Mucosa of rectum (tissue), 2 donors: ENCODE results near the gene DLAT.

Source experiments
- H3K27ac ChIP-seq, 2 donors: one replicate each; pipeline ENCODE4 v1.7.0; 2013; ENCODE audit warnings: inconsistent platforms in 2 of 2, low read depth in 2 of 2, low read length in 2 of 2
- H3K27me3 ChIP-seq, 2 donors: one replicate each; pipeline ENCODE4 v1.7.0; 2013; ENCODE audit warnings: low read length in 2 of 2; ENCODE audit not compliant: control insufficient read depth in 2 of 2, insufficient read depth in 2 of 2
- H3K36me3 ChIP-seq, 2 donors: one replicate each; pipeline ENCODE4 v1.7.0; 2013; ENCODE audit warnings: low read length in 2 of 2; ENCODE audit not compliant: control insufficient read depth in 2 of 2, insufficient read depth in 2 of 2
- H3K4me1 ChIP-seq, 2 donors: one replicate each; pipeline ENCODE4 v1.7.0; 2013; ENCODE audit warnings: low read length in 2 of 2, mild to moderate bottlenecking in 1 of 2; ENCODE audit not compliant: control insufficient read depth in 2 of 2, insufficient read depth in 2 of 2
- H3K4me3 ChIP-seq, 2 donors: one replicate each; pipeline ENCODE4 v1.7.0; 2013; ENCODE audit warnings: low read length in 2 of 2
- H3K9ac ChIP-seq, 2 donors: one replicate each; pipeline ENCODE4 v1.7.0; 2013; ENCODE audit warnings: low read length in 2 of 2, low read depth in 1 of 2, mild to moderate bottlenecking in 1 of 2
- H3K9me3 ChIP-seq, 2 donors: one replicate each; pipeline ENCODE4 v1.7.0; 2013; ENCODE audit warnings: low read length in 2 of 2; ENCODE audit not compliant: control insufficient read depth in 2 of 2
- donor health status: healthy.
- donor health status: Normal muscosa, but diverticular disease.

Gene DLAT

DNA sequence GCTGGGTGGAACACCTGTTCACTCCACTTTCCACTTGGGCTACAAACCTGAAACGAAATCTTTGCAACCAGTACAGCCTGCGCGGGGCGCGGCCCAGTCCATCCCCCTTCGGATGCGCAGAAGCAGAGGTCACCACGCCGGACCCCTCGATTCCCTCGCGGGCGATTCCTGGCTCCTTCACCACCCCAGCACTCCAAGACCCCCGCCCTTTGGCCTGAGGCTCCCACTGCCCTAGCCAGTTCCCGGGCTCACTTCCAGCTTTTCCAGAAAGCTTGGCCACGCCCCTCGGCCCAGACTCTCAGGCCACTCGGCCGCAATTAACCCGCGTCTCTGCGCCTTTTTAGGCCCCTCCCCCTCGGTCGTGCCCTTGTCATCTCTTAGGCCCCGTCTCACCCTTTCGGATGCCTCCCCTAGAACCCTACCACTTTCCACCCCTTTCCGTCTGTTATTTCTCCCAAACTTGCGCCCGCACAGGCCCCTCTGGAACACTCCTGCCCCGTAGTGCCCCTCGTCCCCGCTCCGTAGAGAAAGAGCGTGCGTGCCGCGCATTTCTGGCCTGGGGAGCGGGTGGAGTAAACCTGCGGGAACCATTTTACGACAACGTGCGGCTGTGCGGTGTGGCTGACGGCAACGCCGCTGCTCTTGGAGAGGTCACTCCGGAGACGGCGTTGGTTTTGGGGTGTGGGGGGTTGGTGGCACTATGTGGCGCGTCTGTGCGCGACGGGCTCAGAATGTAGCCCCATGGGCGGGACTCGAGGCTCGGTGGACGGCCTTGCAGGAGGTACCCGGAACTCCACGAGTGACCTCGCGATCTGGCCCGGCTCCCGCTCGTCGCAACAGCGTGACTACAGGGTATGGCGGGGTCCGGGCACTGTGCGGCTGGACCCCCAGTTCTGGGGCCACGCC lies at the start of gene DLAT:
Gene DLAT (plus strand): TSS at position 636 of the 906 bp plus-strand sequence. CDS start 65 bp downstream, at position 701.
- H3K27ac ChIP-seq: peak within 1 kb of the TSS; percentile 93 to 96
- peak within 1 kb of the TSS; percentile 85 to 96 for H3K9ac ChIP-seq
- peaks cover 20 to 27% of the 10 kb centered on the region in 2 donors for H3K36me3 ChIP-seq
- peaks cover 4 to 8% of the 10 kb centered on the region in 2 donors for H3K4me1 ChIP-seq
- H3K4me3 ChIP-seq: peak within 1 kb of the TSS; percentile 88 to 97
- H3K27me3 ChIP-seq: no peaks in the 10 kb centered on the region
- no peaks in the 10 kb centered on the region for H3K9me3 ChIP-seq

DNA sequence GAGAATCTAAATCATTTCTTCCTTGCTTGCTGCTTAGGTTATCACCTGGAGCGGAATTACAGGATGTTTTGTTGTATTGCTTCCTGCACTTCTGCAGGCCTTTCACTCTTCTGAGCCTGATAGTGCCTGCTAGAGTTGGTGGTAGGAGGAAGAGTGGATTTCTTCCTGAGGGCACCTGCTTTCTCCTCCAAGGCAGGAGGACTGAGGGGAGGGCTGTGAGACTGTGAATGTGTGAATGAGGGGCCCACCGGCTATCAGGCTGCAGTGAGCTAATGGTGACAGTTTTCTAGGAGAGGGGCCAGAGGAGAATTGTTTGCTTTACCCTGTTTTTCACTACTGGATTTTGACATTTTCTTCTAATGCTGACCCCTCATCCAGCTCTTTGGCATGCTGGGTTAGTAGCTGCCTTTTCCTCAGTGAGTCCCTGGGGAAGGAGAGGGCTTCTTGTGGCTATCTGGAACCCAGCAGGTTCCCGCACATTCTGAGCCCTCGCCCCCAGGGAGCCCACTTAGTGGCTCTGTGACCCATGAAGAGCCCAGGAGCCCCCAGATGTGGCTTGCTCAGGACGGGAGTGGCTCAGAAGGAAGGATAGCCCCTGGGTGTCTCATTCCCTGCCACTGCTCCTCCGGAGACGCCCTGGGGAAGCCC lies 49.0 kb upstream of the DLAT start:
- Histone ChIP-seq H3K36me3 (no peaks in the 10 kb centered on the region), H3K27me3 (peaks cover 0 to 5% of the 10 kb centered on the region in 2 donors), H3K4me1 (peaks cover 7 to 17% of the 10 kb centered on the region in 2 donors), H3K4me3 (no peak overlapping the region), H3K9ac (no peak overlapping the region), H3K27ac (peak overlapping the region in 1 of 2 donors; percentile 38), H3K9me3 (no peaks in the 10 kb centered on the region)

DNA sequence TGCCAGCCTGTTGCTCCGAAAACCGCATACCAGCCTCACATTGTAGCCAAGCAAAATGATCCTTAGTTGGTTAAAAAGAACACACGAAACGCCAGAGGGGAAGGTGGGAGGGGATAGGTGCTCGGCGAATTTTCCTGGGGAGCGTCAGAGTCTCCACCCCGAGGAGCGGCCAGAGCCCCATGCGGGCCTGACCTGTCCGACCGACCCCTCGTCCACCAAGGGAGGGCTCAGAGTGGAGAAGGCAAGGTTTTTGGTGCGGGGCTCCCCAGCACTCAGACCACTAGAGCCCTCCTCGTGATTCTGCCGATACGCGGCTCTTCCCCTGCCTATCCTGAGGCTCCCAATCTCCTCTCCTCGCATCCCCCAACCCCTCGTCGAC lies 48.5 kb upstream of the DLAT start:
- H3K4me1 ChIP-seq: peaks cover 7 to 17% of the 10 kb centered on the region in 2 donors
- no peaks in the 10 kb centered on the region for H3K9me3 ChIP-seq
- H3K27ac ChIP-seq: peak overlapping the region in 1 of 2 donors; percentile 38
- no peak overlapping the region for H3K9ac ChIP-seq
- H3K36me3 ChIP-seq: no peaks in the 10 kb centered on the region
- peak overlapping the region in 1 of 2 donors; percentile 45 for H3K4me3 ChIP-seq
- H3K27me3 ChIP-seq: peaks cover 0 to 5% of the 10 kb centered on the region in 2 donors

DNA sequence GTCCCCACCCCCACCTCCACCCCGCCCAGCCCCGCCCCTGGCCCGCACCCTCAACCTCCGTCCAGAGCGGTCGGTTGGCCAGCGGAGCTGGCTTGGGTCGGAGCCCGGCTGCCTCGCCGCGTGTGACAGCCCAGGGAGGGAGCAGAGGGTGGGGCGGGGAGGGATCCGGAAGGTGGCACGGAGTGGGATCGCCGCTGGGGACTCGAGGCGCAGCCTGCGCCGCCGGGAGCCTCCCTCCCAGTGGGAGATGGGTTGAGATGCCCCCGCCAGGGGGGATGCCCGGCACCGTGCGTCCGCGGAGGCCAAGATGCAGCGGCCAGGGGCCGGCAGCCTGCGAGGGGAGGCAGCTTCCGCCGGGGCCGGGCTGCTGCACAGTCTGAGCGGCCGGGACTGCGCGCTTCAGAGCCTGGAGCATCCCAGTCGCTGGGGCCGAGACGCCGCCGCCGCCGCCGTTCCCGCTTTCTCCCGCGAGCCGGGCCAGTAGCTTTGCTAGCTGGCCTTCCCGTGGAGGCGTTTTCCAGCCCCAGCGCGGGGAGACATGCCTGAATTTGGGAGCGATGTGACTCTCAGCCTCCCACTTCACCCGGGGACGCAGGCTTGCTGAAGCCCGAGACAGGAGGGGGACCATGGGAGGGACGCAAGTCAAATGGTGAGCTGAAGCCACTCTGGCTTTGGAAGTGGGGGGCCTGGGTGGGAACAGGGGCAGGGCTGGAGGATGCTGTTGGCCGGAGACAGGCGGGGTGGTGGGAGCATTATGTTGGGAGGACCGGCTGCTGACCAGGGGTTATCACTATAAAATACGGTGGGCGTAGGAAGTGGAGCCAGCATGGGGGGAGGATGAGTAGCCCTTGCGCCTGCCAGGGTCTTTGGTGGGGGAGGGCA lies 47.8 kb upstream of the DLAT start:
- H3K27me3 ChIP-seq: peaks cover 0 to 5% of the 10 kb centered on the region in 2 donors
- no peaks in the 10 kb centered on the region for H3K9me3 ChIP-seq
- H3K4me1 ChIP-seq: peaks cover 7 to 17% of the 10 kb centered on the region in 2 donors
- H3K27ac ChIP-seq: peak overlapping the region; percentile 61 to 62
- H3K36me3 ChIP-seq: no peaks in the 10 kb centered on the region
- peak overlapping the region; percentile 67 to 71 for H3K4me3 ChIP-seq
- H3K9ac ChIP-seq: peak overlapping the region; percentile 44 to 62

DNA sequence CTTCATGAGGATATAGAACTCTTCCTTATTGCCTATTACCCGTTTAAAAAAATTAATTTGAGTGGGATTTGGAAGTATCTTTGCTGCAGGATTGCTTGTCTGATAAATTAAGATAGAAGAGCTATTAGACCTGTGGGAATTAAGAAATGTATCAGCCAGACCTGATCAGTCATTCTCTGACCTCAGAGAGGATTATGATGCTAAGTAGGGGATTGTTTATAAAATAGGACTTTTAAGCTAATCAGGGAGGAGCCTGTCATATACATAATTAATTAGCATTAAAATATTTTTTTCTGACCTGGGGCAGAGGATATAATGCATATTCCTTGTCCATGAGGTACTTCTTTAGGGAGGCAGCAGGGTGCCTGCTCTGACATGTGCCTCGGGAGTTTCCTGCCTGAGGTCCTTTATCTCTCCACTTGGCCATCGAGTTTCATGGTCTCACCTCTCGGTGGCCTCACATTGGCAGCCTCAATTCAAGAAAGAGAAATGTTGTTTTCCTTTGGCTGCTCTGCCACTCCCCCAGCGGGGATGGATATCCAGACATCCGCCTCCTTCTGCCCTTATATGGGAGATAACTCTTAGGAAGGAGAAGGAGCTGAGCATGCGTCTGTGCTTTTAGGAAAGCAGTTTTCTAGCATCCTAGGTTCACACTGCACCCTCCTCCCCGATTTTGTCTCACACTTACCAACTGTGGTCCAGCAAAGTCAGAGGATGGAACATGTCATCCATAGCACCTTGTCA lies 47.0 kb upstream of the DLAT start:
- peak overlapping the region; percentile 67 to 71 for H3K4me3 ChIP-seq
- H3K27me3 ChIP-seq: peaks cover 0 to 5% of the 10 kb centered on the region in 2 donors
- peak overlapping the region; percentile 26 to 62 for H3K9ac ChIP-seq
- peak overlapping the region; percentile 61 to 62 for H3K27ac ChIP-seq
- H3K4me1 ChIP-seq: peaks cover 7 to 21% of the 10 kb centered on the region in 2 donors
- no peaks in the 10 kb centered on the region for H3K9me3 ChIP-seq
- H3K36me3 ChIP-seq: no peaks in the 10 kb centered on the region

DNA sequence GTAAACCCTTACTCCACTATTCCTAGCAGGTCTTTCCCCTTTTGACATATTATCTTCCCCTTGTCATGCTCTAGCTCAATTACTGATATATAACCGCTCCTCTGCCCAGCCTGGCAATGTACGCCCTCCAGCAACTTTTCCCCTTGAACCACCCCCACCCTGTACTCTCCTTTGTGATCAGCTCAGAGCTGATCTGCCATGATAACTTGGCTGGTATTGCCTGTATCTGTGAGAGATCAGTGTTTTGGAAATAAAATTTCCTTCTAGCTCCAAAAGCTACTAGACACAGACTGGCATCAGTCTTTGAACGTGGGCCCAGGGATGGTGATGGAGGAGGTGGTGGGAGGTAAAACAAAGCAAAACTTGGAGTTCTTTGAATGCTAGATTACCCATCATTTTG lies 45.1 kb upstream of the DLAT start:
- Histone ChIP-seq H3K9me3 (no peaks in the 10 kb centered on the region), H3K4me3 (no peak overlapping the region), H3K9ac (no peak overlapping the region), H3K4me1 (peaks cover 12 to 21% of the 10 kb centered on the region in 2 donors), H3K27me3 (peaks cover 0 to 5% of the 10 kb centered on the region in 2 donors), H3K27ac (no peak overlapping the region), H3K36me3 (peaks cover 0 to 1% of the 10 kb centered on the region in 2 donors)

DNA sequence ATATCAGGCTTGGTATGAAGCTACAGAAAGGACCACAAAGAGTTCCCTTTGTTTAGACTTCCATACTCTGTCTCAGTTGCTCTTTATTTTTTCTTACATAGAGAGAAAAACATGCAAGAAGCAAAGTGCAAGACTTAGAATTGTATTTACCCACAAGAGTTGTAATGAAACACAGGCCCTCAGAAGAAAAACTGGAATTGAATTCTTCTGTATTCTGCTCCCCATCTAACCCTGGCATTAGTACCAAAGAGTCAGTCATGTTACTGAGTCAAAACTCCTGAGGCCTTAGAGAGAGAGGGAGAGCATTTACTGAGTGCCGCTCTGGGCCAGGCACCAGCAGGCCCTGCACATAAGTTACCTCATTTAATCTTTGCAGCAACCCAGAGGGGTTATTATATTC lies 43.9 kb upstream of the DLAT start:
- H3K9me3 ChIP-seq: no peaks in the 10 kb centered on the region
- H3K9ac ChIP-seq: no peak overlapping the region
- no peak overlapping the region for H3K27ac ChIP-seq
- peaks cover 12 to 16% of the 10 kb centered on the region in 2 donors for H3K4me1 ChIP-seq
- peaks cover 0 to 5% of the 10 kb centered on the region in 2 donors for H3K27me3 ChIP-seq
- H3K4me3 ChIP-seq: no peak overlapping the region
- peaks cover 4 to 7% of the 10 kb centered on the region in 2 donors for H3K36me3 ChIP-seq

DNA sequence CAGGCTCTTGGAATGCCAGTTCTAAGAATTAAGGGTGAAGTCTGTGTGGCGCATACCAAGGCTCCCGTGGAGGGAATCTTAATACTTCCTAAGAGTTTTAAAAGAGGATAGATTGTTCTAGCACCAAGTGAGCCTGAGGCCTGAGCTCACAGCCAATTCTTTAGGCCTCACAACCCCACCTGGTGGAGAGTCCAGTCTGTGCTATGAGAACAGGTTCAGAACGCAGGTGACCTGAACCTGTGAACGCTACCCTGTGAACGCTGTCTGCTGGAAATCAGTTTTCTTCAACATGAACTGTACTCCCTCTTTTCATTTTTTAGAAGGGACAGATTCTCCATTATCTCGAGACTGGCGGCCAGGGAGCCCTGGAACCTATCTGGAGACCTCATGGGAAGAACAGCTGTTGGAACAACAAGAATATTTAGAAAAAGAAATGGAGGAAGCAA lies 43.2 kb upstream of the DLAT start:
- Histone ChIP-seq H3K27ac (peak overlapping the region; percentile 81 to 87), H3K36me3 (peaks cover 7 to 9% of the 10 kb centered on the region in 2 donors), H3K4me1 (peaks cover 12 to 14% of the 10 kb centered on the region in 2 donors), H3K27me3 (peaks cover 0 to 5% of the 10 kb centered on the region in 2 donors), H3K9me3 (no peaks in the 10 kb centered on the region), H3K9ac (peak overlapping the region; percentile 73 to 75), H3K4me3 (peak overlapping the region; percentile 60 to 74)
